PC-3 (cell line): ENCODE measurements around the gene SLC4A4.

Source experiments
- CTCF ChIP-seq: fragments of 300-600 bp; sonication (generic); conservative IDR thresholded peaks from 2 replicates; pipeline ENCODE4 v1.5.1; 2017; ENCODE audit warnings: antibody characterized with exemption, low read depth, mild to moderate bottlenecking, low read length
- EZH2 ChIP-seq: fragments of 300-600 bp; sonication (generic); IDR thresholded peaks from one replicate; pipeline ENCODE4 v1.6.1; 2017; ENCODE audit warnings: antibody characterized with exemption, mild to moderate bottlenecking, low read length; ENCODE audit not compliant: unreplicated experiment

GRCh38 chr4:71333960-71334359 is 4.9 kb upstream of the SLC4A4 start:
- TF ChIP-seq EZH2, result no peak
- TF ChIP-seq CTCF, result no peak
